Endodermal cell (in vitro differentiated cells): ENCODE measurements around the gene RERE. TPM values are rescaled to one million over a fixed set of nuclear protein-coding genes. Genes with fewer than 3 reads are reported as not detected.

Experiments used
- DNase-seq: peaks from one replicate; pipeline ENCODE4 v3.0.0-alpha.2; 2017
- H3K27ac ChIP-seq: 2 replicates; pipeline ENCODE4 v1.5.1; 2013; ENCODE audit warnings: mild to moderate bottlenecking, low read depth, low read length, moderate library complexity
- H3K27me3 ChIP-seq: 2 replicates; pipeline ENCODE4 v1.6.1; 2013; ENCODE audit warnings: mild to moderate bottlenecking, low read length, moderate library complexity; ENCODE audit not compliant: insufficient read depth, control insufficient read depth, poor library complexity, severe bottlenecking
- H3K36me3 ChIP-seq: 2 replicates; pipeline ENCODE4 v1.7.0; 2013; ENCODE audit warnings: mild to moderate bottlenecking, low read length, moderate library complexity; ENCODE audit not compliant: control insufficient read depth, insufficient read depth
- H3K4me1 ChIP-seq: one replicate; pipeline ENCODE4 v1.7.0; 2013; ENCODE audit warnings: low read length; ENCODE audit not compliant: control insufficient read depth, insufficient read depth
- H3K4me3 ChIP-seq: 2 replicates; pipeline ENCODE4 v1.5.1; 2013; ENCODE audit warnings: mild to moderate bottlenecking, low read length, moderate library complexity
- H3K9ac ChIP-seq: 2 replicates; pipeline ENCODE4 v1.6.1; 2013; ENCODE audit warnings: mild to moderate bottlenecking, low read length, moderate library complexity; ENCODE audit not compliant: poor library complexity, severe bottlenecking; ENCODE audit errors: extremely low read depth
- H3K9me3 ChIP-seq: 2 replicates; pipeline ENCODE4 v1.6.1; 2013; ENCODE audit warnings: mild to moderate bottlenecking, low read length, moderate library complexity; ENCODE audit not compliant: control insufficient read depth
- H3K27ac Mint-ChIP-seq: 2 replicates; pipeline ENCODE4 v1.8.0; 2020; ENCODE audit warnings: mixed read lengths
- H3K27me3 Mint-ChIP-seq: 2 replicates; pipeline ENCODE4 v1.8.0; 2021; ENCODE audit warnings: mild to moderate bottlenecking, mixed read lengths; ENCODE audit not compliant: insufficient read depth
- H3K36me3 Mint-ChIP-seq: 2 replicates; pipeline ENCODE4 v1.8.0; 2020; ENCODE audit warnings: low read depth, mixed read lengths
- H3K4me1 Mint-ChIP-seq: 2 replicates; pipeline ENCODE4 v1.8.0; 2020; ENCODE audit warnings: mixed read lengths
- H3K4me3 Mint-ChIP-seq: 2 replicates; pipeline ENCODE4 v1.8.0; 2020; ENCODE audit warnings: mild to moderate bottlenecking, moderate library complexity, mixed read lengths
- H3K9me3 Mint-ChIP-seq: 2 replicates; pipeline ENCODE4 v1.8.0; 2020; ENCODE audit warnings: mild to moderate bottlenecking, mixed read lengths
- WGBS, 2 experiments: methylation state at CpG; one replicate each; pipeline versions ENCODE4 v1.1.5 to v1.1.7; 2013; ENCODE audit warnings: missing lambda C conversion rate in 2 of 2, mixed read lengths in 1 of 2; ENCODE audit not compliant: insufficient coverage in 1 of 2, insufficient read length in 1 of 2; 5-methylcytosine and 5-hydroxymethylcytosine counted together
- total RNA-seq, 2 donors: library from RNA; stranded (reverse); fragmentation: NEBNext Ultra II Directional in 1 of 2; extraction: Animal tissue kit (Norgen Biotek cat#: 25700) in 1 of 2; gene quantifications; 2 replicates in 1 of 2; 3 replicates in 1 of 2; pipeline ENCODE4 v1.2.1, GENCODE V29; 2021
- TF ChIP-seq, protein P1 (sequence below): fragments of 200-600 bp; sonication (generic); conservative IDR thresholded peaks from 2 replicates; pipeline ENCODE4 v1.5.0; 2021; ENCODE audit warnings: antibody characterized with exemption, mild to moderate bottlenecking

The RERE gene
- total RNA-seq, 2 donors from 2014 or later, result 159 to 179 TPM

DNA sequence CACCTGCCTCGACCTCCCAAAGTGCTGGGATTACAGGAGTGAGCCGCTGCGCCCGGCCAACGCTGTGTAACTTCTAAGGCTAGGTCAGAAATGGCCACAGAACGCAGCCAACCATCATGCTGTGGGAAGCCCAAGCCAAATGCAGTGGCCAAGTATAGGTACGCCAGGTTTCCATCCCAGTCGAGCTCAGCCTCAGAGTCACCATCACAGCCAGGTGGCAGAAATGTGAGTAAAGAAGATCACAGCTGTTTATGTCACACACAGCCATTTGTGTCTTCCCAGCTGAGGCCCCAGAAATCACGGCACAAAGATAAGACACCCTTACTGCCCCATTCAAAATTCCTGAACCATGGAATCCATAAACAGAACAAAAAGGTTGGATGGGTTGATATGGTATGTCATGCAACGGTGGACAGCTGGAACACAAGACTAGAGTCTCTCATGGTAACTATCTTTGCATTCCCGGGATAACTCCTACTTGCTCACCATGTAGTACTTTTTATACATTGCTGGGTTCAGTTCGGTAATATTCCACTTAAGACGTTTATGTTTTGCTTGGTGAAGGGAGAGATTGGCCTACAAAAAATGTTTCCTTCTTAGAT is 415.2 kb downstream of the RERE start:
- no peaks in the 10 kb centered on the region for H3K27me3 Mint-ChIP-seq
- H3K36me3 ChIP-seq, result peaks cover 57% of the 10 kb centered on the region
- H3K9me3 ChIP-seq, result peaks cover 9% of the 10 kb centered on the region
- peaks cover 5% of the 10 kb centered on the region for H3K4me1 ChIP-seq
- TF ChIP-seq, protein P1, sequence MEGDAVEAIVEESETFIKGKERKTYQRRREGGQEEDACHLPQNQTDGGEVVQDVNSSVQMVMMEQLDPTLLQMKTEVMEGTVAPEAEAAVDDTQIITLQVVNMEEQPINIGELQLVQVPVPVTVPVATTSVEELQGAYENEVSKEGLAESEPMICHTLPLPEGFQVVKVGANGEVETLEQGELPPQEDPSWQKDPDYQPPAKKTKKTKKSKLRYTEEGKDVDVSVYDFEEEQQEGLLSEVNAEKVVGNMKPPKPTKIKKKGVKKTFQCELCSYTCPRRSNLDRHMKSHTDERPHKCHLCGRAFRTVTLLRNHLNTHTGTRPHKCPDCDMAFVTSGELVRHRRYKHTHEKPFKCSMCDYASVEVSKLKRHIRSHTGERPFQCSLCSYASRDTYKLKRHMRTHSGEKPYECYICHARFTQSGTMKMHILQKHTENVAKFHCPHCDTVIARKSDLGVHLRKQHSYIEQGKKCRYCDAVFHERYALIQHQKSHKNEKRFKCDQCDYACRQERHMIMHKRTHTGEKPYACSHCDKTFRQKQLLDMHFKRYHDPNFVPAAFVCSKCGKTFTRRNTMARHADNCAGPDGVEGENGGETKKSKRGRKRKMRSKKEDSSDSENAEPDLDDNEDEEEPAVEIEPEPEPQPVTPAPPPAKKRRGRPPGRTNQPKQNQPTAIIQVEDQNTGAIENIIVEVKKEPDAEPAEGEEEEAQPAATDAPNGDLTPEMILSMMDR, result no peak
- H3K36me3 Mint-ChIP-seq, result peaks cover 39% of the 10 kb centered on the region
- no peaks in the 10 kb centered on the region for H3K27me3 ChIP-seq
- H3K9ac ChIP-seq, result no peak overlapping the region
- H3K4me1 Mint-ChIP-seq, result peaks cover 12% of the 10 kb centered on the region
- 91 to 96% methylated on average over 11 to 13 of the region's 13 CpGs for WGBS, 2 experiments
- H3K4me3 Mint-ChIP-seq, result no peak overlapping the region
- H3K27ac Mint-ChIP-seq, result no peak overlapping the region
- peaks cover 3% of the 10 kb centered on the region for H3K9me3 Mint-ChIP-seq
- DNase-seq, result no peak
- H3K27ac ChIP-seq, result no peak overlapping the region
- no peak overlapping the region for H3K4me3 ChIP-seq

DNA sequence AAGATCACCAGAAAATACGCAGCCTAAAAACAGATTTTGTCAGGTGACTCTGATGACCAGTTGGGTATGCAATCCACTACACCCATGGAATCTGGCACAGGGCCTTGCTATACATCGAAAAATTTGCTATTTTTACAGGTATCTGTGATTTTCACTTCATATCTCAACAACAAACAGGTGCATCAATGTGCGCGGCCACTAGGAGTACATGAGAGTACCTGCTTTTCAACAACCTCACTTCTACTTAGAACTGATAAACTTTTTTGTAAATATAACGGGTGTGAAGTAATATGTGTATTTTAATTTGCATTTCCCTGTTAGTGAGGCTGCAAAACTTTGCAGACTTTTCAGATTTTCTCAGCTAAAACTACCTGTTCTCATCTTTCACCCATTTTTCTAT is 418.8 kb downstream of the RERE start:
- DNase-seq, result no peak
- TF ChIP-seq, protein P1, result peak; percentile 67
- H3K27me3 ChIP-seq, result no peaks in the 10 kb centered on the region
- no peaks in the 10 kb centered on the region for H3K27me3 Mint-ChIP-seq
- peaks cover 30% of the 10 kb centered on the region for H3K4me1 Mint-ChIP-seq
- H3K9me3 ChIP-seq, result no peaks in the 10 kb centered on the region
- no peak overlapping the region for H3K27ac Mint-ChIP-seq
- H3K4me3 Mint-ChIP-seq, result no peak overlapping the region
- WGBS, 2 experiments, result 89 to 100% methylated on average over 1 to 5 of the region's 5 CpGs
- no peak overlapping the region for H3K9ac ChIP-seq
- peaks cover 46% of the 10 kb centered on the region for H3K36me3 ChIP-seq
- H3K4me1 ChIP-seq, result peaks cover 11% of the 10 kb centered on the region
- peaks cover 11% of the 10 kb centered on the region for H3K36me3 Mint-ChIP-seq
- no peak overlapping the region for H3K4me3 ChIP-seq
- no peaks in the 10 kb centered on the region for H3K9me3 Mint-ChIP-seq
- H3K27ac ChIP-seq, result no peak overlapping the region

DNA sequence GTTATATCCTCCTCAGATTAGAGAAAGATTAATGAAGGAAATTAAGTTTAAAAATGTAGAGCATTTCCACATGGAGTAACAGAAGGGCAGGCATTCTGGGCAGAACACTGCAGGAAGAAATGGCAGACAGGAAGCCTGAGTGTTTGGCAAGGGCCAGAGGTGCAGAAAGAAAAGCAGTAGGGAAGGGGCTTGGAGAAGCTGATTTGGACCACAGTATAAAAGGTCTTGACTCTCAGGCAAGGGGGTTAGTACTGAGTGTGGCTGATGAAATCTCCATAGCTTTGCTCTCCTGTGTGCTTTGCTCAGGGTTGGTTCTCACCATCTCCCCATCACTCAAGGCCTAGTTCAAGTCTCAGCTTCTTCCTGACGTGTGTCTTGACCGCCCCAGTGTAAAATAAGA is 419.4 kb downstream of the RERE start:
- 94 to 100% methylated on average over 2 of the region's 2 CpGs for WGBS, 2 experiments
- H3K4me3 Mint-ChIP-seq, result no peak overlapping the region

More for the DNA sequence above, 419.4 kb downstream of the RERE start:
- no peaks in the 10 kb centered on the region for H3K27me3 ChIP-seq
- no peak overlapping the region for H3K9ac ChIP-seq
- no peaks in the 10 kb centered on the region for H3K9me3 Mint-ChIP-seq
- peaks cover 30% of the 10 kb centered on the region for H3K4me1 Mint-ChIP-seq
- H3K4me1 ChIP-seq, result peaks cover 11% of the 10 kb centered on the region
- TF ChIP-seq, protein P1, result no peak
- DNase-seq, result no peak
- no peaks in the 10 kb centered on the region for H3K27me3 Mint-ChIP-seq
- H3K27ac Mint-ChIP-seq, result peak overlapping the region; percentile 25
- H3K27ac ChIP-seq, result no peak overlapping the region
- peaks cover 47% of the 10 kb centered on the region for H3K36me3 ChIP-seq
- H3K9me3 ChIP-seq, result no peaks in the 10 kb centered on the region
- peaks cover 16% of the 10 kb centered on the region for H3K36me3 Mint-ChIP-seq
- no peak overlapping the region for H3K4me3 ChIP-seq
